Endothelial cell of umbilical vein (primary cell): ENCODE data around the gene DIP2A. TPM values are rescaled to one million over a fixed set of nuclear protein-coding genes. Genes with fewer than 3 reads are reported as not detected.

ENCODE experiments used
- BruUV-seq: library from RNA; stranded (reverse); fragments of 400-500 nt; replicated peaks from 2 replicates; lab custom pipeline; 2021; lab: Mats Ljungman, UMichigan
- CTCF ChIA-PET: fragments of 300-600, 350-600 bp; sonication (Branson Sonifier 250); formaldehyde crosslinking; loops from one replicate; lab custom pipeline; 2021; ENCODE audit warnings: antibody characterized with exemption, inconsistent platforms; lab: Charles Lee
- POLR2A ChIA-PET: fragments of 300-600, 350-600 bp; sonication (Branson Sonifier 250); formaldehyde crosslinking; loops from one replicate; lab custom pipeline; 2021; ENCODE audit warnings: antibody characterized with exemption, inconsistent platforms; lab: Charles Lee
- DNase-seq: peaks from one replicate; pipeline ENCODE4 v3.0.0-alpha.2; 2011; ENCODE audit warnings: low read depth, low spot score
- FAIRE-seq: peaks from 2 replicates; lab custom pipeline; 2011; peaks lifted over from hg19 to GRCh38; lab: Jason Lieb, UNC
- H2AFZ ChIP-seq: 2 replicates; pipeline ENCODE4 v1.6.0; 2012; ENCODE audit warnings: low read depth, low read length, control low read depth, inconsistent platforms
- H3K27ac ChIP-seq: 2 replicates; pipeline ENCODE4 v1.5.1; 2011; ENCODE audit warnings: low read depth, mild to moderate bottlenecking, control low read depth, low read length, moderate library complexity; ENCODE audit not compliant: insufficient read depth
- H3K27me3 ChIP-seq, 2 experiments: 2 replicates each; pipeline versions ENCODE4 v1.6.0 to v1.6.1; 2011; ENCODE audit warnings: low read length in 2 of 2, mixed read lengths in 1 of 2; ENCODE audit not compliant: control insufficient read depth in 2 of 2, insufficient read depth in 2 of 2
- H3K36me3 ChIP-seq, 2 experiments: 2 replicates in 1 of 2; 3 replicates in 1 of 2; pipeline ENCODE4 v1.5.1; 2011; ENCODE audit warnings: low read length in 2 of 2, mild to moderate bottlenecking in 1 of 2, moderate library complexity in 1 of 2; ENCODE audit not compliant: control insufficient read depth in 2 of 2, insufficient read depth in 2 of 2; ENCODE audit errors: extremely low read depth in 1 of 2
- H3K4me1 ChIP-seq: 3 replicates; pipeline ENCODE4 v1.5.1; 2011; ENCODE audit warnings: mild to moderate bottlenecking, low read length; ENCODE audit not compliant: control insufficient read depth, insufficient read depth; ENCODE audit errors: extremely low read depth
- H3K4me2 ChIP-seq: 2 replicates; pipeline ENCODE4 v1.6.1; 2011; ENCODE audit warnings: low read length, control low read depth, mixed read lengths; ENCODE audit not compliant: insufficient read depth
- H3K4me3 ChIP-seq, 3 experiments: fragments of 200-600 bp in 1 of 3; sonication (generic), shearing (Covaris generic) in 1 of 3; replicated peaks in 1 of 3; 2 replicates each; pipeline ENCODE4 v1.5.1; 2011 to 2016; ENCODE audit warnings: control low read depth in 3 of 3, low read length in 3 of 3, mild to moderate bottlenecking in 2 of 3, inconsistent platforms in 1 of 3, low read depth in 1 of 3, moderate library complexity in 1 of 3; ENCODE audit not compliant: insufficient read depth in 1 of 3
- H3K79me2 ChIP-seq: 2 replicates; pipeline ENCODE4 v1.6.0; 2012; ENCODE audit warnings: low read length, inconsistent platforms; ENCODE audit not compliant: control insufficient read depth, insufficient read depth
- H3K9ac ChIP-seq: replicated peaks from 2 replicates; pipeline ENCODE3; 2011; ENCODE audit warnings: low read length, control low read depth; ENCODE audit not compliant: insufficient read depth; ENCODE audit errors: extremely low read depth
- H3K9me1 ChIP-seq: replicated peaks from 3 replicates; pipeline ENCODE4 v1.6.0; 2011; ENCODE audit warnings: mild to moderate bottlenecking, low read length; ENCODE audit not compliant: control insufficient read depth, insufficient read depth; ENCODE audit errors: extremely low read depth
- H3K9me3 ChIP-seq: replicated peaks from 2 replicates; pipeline ENCODE4 v1.5.1; 2012; ENCODE audit warnings: low read length, inconsistent platforms; ENCODE audit not compliant: control insufficient read depth, insufficient read depth
- H4K20me1 ChIP-seq: replicated peaks from 2 replicates; pipeline ENCODE3; 2011; ENCODE audit warnings: mild to moderate bottlenecking, low read length; ENCODE audit not compliant: control insufficient read depth, insufficient read depth; ENCODE audit errors: extremely low read depth
- CTCF ChIP-seq, 2 donors: IDR thresholded peaks; 1 replicate in 1 of 2; 2 replicates in 1 of 2; pipeline ENCODE4 v1.5.1; 2011; ENCODE audit warnings: low read length in 2 of 2, mild to moderate bottlenecking in 2 of 2, moderate library complexity in 2 of 2, control low read depth in 1 of 2, inconsistent platforms in 1 of 2, low read depth in 1 of 2; ENCODE audit not compliant: insufficient read depth in 1 of 2; ENCODE audit errors: extremely low read depth in 1 of 2
- EZH2 ChIP-seq: IDR thresholded peaks from 2 replicates; pipeline ENCODE4 v1.6.1; 2012; ENCODE audit warnings: borderline replicate concordance, low read depth, mild to moderate bottlenecking, moderate library complexity, low read length, inconsistent platforms; ENCODE audit not compliant: severe bottlenecking
- FOS ChIP-seq: IDR thresholded peaks from 2 replicates; pipeline ENCODE4 v1.6.1; 2011; ENCODE audit warnings: mild to moderate bottlenecking, low read length, moderate library complexity, borderline replicate concordance; ENCODE audit not compliant: insufficient read depth
- GATA2 ChIP-seq: IDR thresholded peaks from 2 replicates; pipeline ENCODE4 v1.7.0; 2011; ENCODE audit warnings: low read depth, mild to moderate bottlenecking, moderate library complexity, mixed read lengths, low read length; ENCODE audit not compliant: insufficient read length, insufficient read depth
- JUN ChIP-seq: IDR thresholded peaks from 2 replicates; pipeline ENCODE4 v1.6.1; 2011; ENCODE audit warnings: borderline replicate concordance, low read depth; ENCODE audit not compliant: insufficient read length, insufficient read depth
- MYC ChIP-seq: IDR thresholded peaks from one replicate; pipeline ENCODE4 v1.6.1; 2011; ENCODE audit warnings: mild to moderate bottlenecking, low read depth, low read length
- POLR2A ChIP-seq: IDR thresholded peaks from 2 replicates; pipeline ENCODE4 v1.6.1; 2012; ENCODE audit warnings: low read depth, mild to moderate bottlenecking, control low read depth, low read length
- POLR2AphosphoS5 ChIP-seq: IDR thresholded peaks from 2 replicates; pipeline ENCODE4 v1.6.1; 2012; ENCODE audit warnings: low read depth, mild to moderate bottlenecking, control low read depth, low read length, moderate library complexity; ENCODE audit not compliant: insufficient read depth
- dilution Hi-C: fragments of 300-500 bp; cut with MboI; formaldehyde crosslinking; loops from one replicate; pipeline ENCODE4 v1.15.0; 2019; ENCODE audit warnings: low sequenced_read_pairs; ENCODE audit not compliant: extremely low pct_ligation_motif_present
- intact Hi-C: fragments of 100-400 bp; cut with micrococcal nuclease; formaldehyde crosslinking; loops from one replicate; pipeline ENCODE4 v1.10.0; 2022
- polyA plus RNA-seq, 4 experiments: library from polyadenylated mRNA; depleted of rRNA in 3 of 4; stranded (reverse) in 3 of 4; unstranded in 1 of 4; fragments of >200 nt; gene quantifications; 2 replicates each; pipeline versions ENCODE4 v1.2.1 to v1.2.3, GENCODE V29; 2011 to 2012; ENCODE audit warnings: missing spikeins in 1 of 4
- total RNA-seq: library from RNA; stranded (reverse); gene quantifications from 2 replicates; pipeline ENCODE4 v1.2.3, GENCODE V29; 2021
- TF ChIP-seq, protein P1 (sequence below): IDR thresholded peaks from 2 replicates; pipeline ENCODE4 v1.6.1; 2011; ENCODE audit not compliant: insufficient read depth, insufficient read length

DIP2A gene
- total and polyA plus RNA-seq, 2 donors (not counting 3 experiments of a cell fraction or from before 2014, with no cell fraction given): 34.5 to 62.1 TPM

- FAIRE-seq (peak; percentile 4), DNase-seq (peak; percentile 42)
- Histone ChIP-seq H4K20me1 (no peaks in the 10 kb centered on the region), H3K9me1 (no peaks in the 10 kb centered on the region), H3K4me3 (peak overlapping the region; percentile 54 to 85 (median 74)), H3K27me3 (no peaks in the 10 kb centered on the region), H3K79me2 (peaks cover 53% of the 10 kb centered on the region), H3K36me3 (no peaks in the 10 kb centered on the region), H2AFZ (peak overlapping the region; percentile 60), H3K27ac (no peak overlapping the region), H3K4me1 (peaks cover 29% of the 10 kb centered on the region), H3K9ac (peak overlapping the region; percentile 71), H3K4me2 (peak overlapping the region; percentile 93), H3K9me3 (no peaks in the 10 kb centered on the region)
- TF ChIP-seq EZH2 (no peak), FOS (no peak), JUN (no peak), MYC (no peak), POLR2AphosphoS5 (no peak), CTCF (IDR thresholded peaks at IDR 0.05; ENCODE audit: extremely low read depth in 1 of 2, insufficient read depth in 1 of 2, low read depth in 1 of 2, low read length in 2 of 2) (no peak), GATA2 (no peak), POLR2A (no peak)
- TF ChIP-seq, protein P1, sequence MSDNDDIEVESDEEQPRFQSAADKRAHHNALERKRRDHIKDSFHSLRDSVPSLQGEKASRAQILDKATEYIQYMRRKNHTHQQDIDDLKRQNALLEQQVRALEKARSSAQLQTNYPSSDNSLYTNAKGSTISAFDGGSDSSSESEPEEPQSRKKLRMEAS: no peak
- BruUV-seq: TSS peak; percentile 35
- intact Hi-C loops: loop anchor here (5.0 kb wide), 1 partner anchor 58 kb away; no protein-coding TSS in a partner anchor
- dilution Hi-C loops: no loop called here
- ChIA-PET CTCF (interaction anchor here (1.1 to 3.2 kb wide), 3 partner anchors 10 to 180 kb away, joined by 3 to 10 read pairs (median 3); no protein-coding TSS in a partner anchor), POLR2A (no interaction called here)
Measured at GRCh38 chr21:46459356-46460112, 843 bp downstream of the DIP2A start.
